C4-2B (cell line): Measurements from ENCODE around the gene TAF11L11.
"Not testable (repeated sequence)": the region's sequence is repeated elsewhere in the genome, so short reads cannot be mapped to it uniquely, and the experiment has no call there.

Source experiments
- ZFX ChIP-seq: fragments of 450-650 bp; IDR thresholded peaks from 2 replicates; pipeline ENCODE4 v1.6.1; 2017
- TF ChIP-seq, protein P1 (sequence below): fragments of 450-650 bp; conservative IDR thresholded peaks from 2 replicates; pipeline ENCODE4 v1.5.1; 2017; ENCODE audit warnings: mild to moderate bottlenecking

DNA sequence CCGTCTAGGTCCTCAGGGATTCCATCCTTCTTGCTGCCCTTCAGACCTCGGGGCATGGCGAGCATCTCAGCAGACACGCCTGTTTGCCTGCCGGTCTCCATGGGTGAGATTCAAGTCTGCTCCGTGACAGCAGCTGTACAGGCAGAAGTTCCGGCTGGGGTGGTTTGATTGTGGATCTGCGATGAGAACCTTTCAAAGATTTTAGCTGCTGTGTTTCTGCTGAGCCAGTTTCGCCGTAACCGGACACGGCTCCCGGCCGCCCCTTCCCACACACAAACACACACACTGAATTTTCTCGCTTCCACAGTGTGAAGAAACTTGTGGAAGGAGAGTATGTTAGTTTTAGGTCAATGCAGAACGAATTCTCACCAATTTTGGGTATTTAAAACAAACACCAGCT lies 18.3 kb upstream of the TAF11L11 start, which contains the start of gene TAF11L7:
- TF ChIP-seq, protein P1, sequence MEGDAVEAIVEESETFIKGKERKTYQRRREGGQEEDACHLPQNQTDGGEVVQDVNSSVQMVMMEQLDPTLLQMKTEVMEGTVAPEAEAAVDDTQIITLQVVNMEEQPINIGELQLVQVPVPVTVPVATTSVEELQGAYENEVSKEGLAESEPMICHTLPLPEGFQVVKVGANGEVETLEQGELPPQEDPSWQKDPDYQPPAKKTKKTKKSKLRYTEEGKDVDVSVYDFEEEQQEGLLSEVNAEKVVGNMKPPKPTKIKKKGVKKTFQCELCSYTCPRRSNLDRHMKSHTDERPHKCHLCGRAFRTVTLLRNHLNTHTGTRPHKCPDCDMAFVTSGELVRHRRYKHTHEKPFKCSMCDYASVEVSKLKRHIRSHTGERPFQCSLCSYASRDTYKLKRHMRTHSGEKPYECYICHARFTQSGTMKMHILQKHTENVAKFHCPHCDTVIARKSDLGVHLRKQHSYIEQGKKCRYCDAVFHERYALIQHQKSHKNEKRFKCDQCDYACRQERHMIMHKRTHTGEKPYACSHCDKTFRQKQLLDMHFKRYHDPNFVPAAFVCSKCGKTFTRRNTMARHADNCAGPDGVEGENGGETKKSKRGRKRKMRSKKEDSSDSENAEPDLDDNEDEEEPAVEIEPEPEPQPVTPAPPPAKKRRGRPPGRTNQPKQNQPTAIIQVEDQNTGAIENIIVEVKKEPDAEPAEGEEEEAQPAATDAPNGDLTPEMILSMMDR, result not testable (repeated sequence)
- TF ChIP-seq ZFX, result not testable (repeated sequence)
